Head of caudate nucleus (tissue), 42 donors: Measurements from ENCODE around the gene ZBTB20.

Experiments
- DNase-seq, 42 donors: peaks; one replicate each; pipeline versions ENCODE4 v3.0.0 to v3.0.0-alpha.2; 2020 to 2021; ENCODE audit warnings: mixed read lengths in 7 of 42
- intact Hi-C: fragments of 100-400 bp; cut with DNase I; formaldehyde crosslinking; loops from one replicate; pipeline ENCODE4 v1.15.0; 2022

The ZBTB20 gene

DNA sequence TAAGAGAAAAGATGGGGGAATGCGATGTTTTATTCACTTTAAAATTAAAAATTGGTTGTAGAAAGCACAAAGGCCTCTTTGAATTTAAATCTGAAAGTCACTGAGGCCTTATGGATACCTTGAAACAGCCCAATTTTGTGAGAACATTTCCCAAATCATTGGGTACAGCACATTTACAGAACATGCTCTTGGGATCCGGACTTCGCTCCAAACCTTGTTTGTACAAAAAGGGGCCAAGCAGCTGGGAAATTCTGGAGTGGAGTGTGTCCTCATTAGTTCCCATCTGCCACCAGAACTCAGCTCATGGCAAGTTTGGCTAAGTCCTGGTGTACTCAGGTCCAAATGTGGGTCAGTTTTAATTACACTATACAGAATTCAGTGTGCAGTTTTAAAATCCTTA is 254.2 kb downstream of the ZBTB20 start:
- peak in 1 of 42 donors; percentile 18 for DNase-seq
- intact Hi-C loops, result no loop called here

DNA sequence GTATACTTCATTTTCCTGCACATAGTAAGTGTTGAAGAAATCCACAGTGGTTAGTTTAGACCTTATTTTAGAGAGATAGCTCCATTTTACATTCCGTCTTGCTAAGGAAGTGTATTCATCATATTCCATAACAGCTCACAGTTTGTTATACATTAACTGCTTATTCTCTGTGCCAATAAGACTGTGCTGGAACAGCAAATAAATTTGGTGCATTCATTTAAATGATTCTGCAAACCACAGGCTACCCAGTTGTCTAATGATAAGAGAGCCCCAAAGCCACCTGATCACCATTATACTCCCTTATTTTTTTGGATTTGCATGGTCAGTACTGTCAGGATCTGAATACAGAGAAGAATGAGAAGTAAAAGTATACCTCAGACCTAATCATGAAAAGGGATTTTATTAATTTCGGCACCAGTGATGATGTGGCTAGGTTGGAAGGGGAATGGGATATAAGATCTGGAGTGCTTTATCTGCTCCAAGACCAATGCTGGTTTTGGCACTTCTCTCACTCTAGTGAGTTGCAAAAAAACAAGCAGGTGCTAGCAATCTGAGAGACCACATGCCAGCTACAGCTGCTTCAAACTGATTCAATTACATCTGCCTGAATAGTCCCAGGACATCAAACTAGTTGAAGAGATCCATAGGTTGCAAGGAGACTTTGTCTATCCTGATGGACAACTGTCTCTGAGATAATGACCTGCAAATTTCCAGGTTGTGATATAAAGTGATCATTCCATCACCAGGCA is 254.8 kb downstream of the ZBTB20 start:
- intact Hi-C loops, result no loop called here
- no peak for DNase-seq

DNA sequence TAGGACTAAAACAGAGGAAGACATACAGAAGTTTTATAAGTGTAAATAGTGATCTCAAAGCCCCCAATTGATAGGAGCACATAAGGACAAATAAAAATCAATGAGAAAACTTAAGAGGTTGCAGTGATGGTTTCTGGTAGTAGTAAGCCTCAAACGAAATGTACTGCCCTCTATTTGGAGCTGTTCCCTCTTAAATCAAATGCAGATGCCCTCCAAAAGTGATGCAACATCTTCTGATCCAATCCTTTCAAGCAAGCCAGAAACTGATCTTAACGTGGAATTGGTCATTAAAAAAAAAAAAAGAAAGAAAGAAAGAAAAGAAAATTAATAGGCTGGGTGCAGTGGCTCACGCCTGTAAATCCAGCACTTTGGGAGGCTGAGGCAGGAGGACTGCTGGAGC is 259.3 kb downstream of the ZBTB20 start:
- no peak for DNase-seq

DNA sequence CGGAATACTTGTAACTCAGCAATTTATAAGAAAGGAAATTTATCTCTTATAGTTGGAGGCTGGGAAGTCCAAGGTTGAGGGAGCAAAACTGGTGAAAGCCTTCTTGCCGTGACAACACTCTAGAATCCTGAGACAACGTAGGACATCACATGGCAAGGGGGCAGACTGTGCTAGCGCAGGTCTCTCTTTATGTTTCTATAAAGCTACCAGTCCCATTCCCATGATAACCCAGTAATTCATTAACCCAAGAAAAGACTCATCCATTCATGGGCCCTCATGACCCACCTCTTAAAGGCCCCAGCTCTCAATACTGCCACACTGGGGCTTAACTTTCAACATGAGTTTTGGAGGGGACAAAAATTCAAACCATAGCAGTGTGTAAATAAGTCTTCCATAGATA is 260.2 kb downstream of the ZBTB20 start:
- no peak for DNase-seq
- intact Hi-C loops, result no loop called here

More for the DNA sequence above, 259.3 kb downstream of the ZBTB20 start:
- intact Hi-C loops, result no loop called here

DNA sequence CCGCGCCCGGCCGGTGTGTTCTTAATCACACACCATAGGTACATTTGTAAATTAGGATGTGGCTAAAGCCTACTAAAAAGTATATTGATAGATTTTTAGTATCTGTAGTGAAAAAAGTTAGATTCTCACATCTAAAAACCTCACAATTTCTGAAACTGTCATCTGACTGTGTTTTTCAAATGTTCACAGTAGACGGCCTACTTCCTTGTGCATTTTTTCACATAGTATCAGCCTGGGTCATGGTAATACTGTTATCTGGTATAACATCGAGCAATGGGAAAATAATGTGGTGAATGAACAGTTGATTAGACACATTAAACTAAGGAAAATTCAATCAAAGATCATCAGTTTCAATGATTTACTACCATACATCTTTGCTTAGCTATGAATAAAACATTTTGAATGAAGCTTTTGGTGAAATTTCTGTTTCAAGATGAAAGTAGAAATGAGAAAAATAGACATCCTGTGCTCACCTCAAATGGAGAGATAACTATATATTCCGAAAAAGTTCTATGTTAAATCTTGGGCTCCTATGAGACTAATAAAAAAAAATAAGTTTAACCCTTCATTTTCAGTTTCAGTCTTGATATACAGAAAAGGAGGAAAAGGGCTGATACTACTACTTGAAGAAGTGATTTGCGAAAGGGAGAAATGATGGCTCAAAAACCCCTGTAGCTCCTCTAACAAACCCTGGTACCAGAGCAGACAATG is 262.7 kb downstream of the ZBTB20 start:
- intact Hi-C loops, result no loop called here
- no peak for DNase-seq

DNA sequence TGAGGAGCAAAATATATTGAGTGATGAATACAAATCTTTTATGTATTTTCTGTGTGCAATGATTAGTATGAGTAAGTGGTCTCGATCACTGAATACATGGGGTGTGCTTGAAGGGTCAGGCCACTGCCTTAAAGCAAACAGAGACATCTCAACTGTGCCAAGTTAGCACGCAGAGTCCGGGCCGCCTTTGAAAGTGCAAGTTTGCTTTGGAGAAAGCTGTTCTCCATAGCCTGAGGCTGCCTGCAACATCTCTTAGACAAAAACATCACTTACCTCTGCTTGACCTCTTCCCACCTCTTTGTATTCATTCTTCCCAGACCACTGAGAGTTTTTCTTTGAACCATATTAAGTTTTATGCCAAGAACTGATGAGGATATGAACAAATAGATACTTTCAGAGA is 267.0 kb downstream of the ZBTB20 start:
- intact Hi-C loops, result no loop called here
- peak in 12 of 42 donors; percentile 6 to 64 (median 27) for DNase-seq

DNA sequence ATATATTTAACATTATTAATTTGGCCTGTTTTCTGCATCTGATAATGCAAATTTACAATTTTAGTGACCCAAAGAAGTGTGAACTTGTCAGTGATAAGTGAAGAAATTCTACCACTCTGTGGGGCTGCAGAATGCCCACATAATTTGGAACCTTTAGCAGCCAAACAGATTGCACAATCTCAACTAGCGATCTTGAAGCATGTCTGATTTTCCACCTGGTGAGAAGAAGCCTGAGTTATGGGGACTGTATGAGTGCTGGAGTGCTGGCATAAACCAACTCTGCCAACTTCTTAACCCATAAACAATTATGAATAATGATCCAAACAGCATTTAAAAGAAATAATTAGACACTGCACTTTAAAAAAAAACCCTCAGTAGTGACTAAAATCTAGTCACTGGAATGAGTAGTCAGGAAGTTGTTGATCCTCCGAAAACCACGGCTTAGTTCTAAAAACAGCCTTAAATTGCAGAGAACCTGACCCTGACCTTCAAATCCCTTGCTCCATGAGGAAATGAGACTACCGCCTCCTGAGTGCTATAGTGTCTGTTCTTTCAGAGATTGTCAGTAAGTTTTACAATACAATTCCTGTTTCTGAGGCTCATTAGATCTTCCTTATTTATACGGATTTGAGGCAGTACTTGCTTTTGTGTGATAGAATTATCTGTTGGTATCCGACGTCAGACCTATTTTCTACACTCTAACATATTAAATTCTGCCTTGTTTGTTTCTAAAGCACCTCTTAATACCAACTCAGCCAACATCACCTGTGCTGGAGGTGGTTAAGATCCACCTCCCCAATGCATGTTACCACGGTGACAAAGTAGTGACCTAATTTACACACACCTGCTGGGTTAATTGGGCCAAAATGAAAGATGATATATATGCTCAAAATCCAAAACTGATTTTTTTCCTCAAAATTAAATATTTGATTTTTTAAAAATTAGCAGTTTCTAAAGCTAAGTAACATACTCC is 267.7 kb downstream of the ZBTB20 start:
- intact Hi-C loops, result no loop called here
- DNase-seq, result peak in 1 of 42 donors; percentile 19

DNA sequence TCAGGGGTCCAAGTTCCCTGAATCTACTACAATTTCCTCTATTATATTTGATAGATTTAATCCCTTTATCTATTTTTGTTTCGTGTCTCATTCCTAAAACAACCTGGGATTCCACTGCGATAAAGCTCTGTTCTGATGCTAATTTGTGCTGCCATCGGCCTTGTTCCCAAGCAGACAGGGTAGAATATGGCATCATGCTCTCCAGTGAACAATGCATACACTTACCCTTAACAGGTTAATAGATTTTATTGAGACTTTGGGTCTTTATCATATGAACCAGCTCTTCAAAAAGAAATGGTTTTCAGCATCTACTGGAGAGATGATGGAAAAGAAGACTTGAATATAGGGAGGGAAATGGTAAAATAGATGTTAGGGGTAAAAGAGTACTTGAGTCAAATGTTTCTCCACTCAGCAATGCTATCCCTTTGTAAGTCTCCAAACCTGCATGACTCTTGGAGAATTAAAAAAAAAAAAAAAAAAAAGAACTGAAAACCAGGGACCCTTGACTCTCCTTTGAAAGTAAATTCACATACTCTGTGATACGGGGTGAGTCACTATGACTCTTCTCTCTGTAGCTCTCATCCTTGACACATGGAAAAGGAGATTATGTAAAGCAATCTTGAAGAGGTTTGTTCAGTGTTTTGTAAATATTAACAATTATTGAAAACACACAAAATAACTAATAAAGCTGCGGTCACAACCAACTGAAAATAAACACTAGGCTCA is 268.8 kb downstream of the ZBTB20 start:
- no peak for DNase-seq
- intact Hi-C loops, result no loop called here

DNA sequence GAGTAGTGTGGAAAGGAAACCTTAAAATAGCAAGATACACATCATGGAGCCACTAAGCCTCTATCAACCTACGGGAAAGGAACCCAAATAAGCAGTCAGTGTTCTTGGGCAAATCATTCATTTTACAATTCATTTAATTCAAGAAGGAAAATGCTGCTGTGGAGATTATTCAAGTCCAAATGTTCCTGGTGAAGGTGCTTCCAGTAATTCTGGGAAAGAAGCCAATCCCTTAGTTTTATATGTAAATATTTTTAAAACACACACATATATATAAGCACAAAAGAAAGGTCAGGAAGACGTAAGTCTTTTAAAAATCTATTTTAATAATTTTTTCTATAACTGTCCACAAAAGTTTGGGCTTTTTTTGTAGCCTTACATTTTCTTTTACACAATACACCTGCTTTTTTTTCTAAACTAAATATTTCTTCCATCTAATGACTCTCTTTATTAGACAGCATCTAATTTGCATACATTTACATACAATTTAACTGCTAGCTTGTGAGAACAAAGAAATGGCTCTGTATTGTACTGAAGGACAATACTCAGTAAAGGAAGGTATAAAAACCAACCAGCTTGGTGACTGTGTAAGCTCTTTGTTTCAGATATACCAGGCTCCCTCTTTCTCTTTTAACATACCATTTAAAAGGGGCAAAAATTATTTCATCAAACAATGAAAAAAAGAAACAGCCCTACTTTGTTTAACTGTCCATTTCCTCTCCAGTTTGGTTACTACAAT is 269.5 kb downstream of the ZBTB20 start:
- intact Hi-C loops, result no loop called here
- no peak for DNase-seq

DNA sequence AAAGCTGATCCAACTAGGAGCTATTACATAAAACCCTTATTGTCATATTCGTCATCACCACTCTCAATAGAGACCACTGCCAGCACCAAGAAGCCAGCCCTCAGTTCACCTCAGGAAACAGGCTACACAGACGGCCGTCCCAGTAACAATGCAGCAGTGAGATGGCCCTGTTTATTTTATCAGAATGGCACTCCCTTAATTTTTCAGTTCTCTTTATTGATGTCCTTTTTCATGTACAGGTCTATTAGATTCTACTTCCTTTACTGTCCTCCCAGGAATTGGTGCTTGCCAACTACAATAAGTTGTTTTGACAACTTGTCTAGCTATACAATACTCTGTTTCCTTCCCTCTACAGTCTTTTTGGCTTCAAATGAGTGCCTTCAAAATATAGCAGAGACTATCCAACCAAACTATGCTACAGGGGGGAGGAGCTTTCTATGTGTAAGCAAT is 272.5 kb downstream of the ZBTB20 start:
- intact Hi-C loops, result no loop called here
- peak in 2 of 42 donors; percentile 14 to 33 for DNase-seq

DNA sequence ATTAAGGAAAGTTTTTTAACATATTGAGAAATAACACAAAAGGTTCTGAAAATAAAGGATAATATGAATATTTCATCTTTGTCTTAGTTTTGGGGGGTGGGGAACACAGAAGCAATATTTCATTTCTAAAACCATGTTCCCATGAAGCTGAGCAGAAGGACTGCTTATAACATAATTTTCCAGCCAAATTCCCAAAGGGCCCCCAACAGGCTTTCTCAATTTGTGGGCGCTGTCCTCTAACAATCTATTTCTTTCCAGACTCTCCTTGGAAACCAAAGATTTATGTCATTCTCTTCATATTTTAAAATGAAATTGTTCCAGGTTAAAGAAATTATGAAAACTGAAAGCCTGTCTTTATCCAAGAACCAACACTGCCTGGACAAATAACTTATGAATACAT is 273.5 kb downstream of the ZBTB20 start:
- no peak for DNase-seq
- intact Hi-C loops, result no loop called here

DNA sequence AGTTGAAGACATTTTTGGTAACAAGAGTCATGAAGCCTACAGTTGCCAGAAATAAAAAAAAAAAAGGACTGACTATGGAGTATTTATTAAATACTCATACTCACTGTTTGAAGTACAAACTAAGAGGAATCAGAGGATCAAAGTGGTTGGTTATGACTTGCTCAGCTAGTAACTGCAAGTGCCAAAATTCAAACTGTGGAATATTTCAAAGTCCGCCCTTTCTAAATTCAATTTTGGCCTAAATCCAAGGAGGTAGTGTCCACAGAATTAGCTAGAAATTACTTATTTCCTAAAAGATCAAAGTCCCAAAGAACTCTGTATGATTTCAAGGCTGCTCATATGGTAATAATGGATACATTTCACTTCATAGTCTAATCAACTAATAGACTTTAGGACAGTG is 274.5 kb downstream of the ZBTB20 start:
- no peak for DNase-seq
- intact Hi-C loops, result no loop called here

DNA sequence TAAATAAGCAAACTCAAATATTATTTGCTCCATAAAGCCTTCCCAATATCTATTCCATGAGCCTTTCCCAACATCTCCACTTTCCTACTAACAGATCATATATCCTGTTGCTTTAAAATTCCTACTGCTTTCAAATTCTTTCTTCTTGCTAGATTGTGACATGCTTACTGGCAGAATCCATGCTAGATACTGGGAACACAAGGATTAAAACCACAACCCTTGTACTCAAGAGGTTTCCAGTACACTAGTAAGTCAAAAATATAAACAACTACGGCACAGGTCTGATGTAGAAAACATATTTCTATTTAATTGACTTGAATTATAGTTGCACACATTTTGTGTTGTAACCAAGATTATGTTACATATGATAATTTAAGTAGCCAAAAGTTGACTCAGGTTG is 275.0 kb downstream of the ZBTB20 start:
- intact Hi-C loops, result no loop called here
- DNase-seq, result no peak

DNA sequence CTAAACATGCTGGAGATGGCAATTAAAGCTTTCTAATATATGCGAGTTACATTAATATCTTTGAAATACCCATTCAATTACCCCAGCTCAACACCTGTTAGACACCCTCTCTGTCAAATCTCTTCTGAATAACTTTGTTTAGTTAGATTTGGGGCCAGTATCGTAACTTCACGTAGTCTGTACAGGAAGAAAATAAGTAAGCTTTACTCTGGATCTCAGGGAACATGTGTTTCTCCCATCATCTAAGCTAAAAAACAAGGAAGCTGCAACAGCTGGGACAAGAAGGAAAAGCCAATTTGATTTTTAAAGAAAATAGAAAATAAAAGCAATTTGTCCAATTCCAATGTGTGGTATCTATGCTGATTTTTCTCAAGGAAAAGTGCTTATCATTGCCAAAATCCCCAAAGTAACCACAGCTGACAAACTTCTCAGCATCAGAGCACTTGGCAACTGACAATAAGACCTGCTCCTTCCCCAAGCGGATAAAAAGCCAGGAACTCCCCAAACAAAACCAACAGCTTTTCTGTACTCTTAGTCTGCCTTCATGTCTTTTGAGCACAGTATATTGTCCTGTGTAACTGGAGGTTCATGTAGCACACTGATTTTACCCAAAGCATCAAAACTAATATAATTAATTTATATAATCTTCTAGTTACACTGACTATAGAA is 279.1 kb downstream of the ZBTB20 start:
- no peak for DNase-seq
- intact Hi-C loops, result no loop called here

DNA sequence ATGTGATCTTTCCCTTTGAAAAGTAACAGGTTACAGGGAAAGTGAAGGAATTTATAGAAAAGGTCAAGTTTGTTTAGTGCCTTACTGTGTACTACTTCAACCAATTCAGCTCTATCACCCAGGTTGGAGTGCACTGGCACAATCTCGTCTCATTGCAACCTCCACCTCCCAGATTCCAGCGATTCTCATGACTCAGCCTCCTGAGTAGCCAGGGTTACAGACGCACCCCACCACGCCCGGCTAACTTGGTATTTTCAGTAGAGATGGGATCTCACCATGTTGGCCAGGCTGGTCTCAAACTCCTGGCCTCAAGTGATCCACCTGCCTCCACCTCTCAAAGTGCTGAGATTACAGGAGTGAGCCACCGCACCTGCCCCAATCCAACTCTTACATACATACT is 279.7 kb downstream of the ZBTB20 start:
- intact Hi-C loops, result no loop called here
- DNase-seq, result no peak

DNA sequence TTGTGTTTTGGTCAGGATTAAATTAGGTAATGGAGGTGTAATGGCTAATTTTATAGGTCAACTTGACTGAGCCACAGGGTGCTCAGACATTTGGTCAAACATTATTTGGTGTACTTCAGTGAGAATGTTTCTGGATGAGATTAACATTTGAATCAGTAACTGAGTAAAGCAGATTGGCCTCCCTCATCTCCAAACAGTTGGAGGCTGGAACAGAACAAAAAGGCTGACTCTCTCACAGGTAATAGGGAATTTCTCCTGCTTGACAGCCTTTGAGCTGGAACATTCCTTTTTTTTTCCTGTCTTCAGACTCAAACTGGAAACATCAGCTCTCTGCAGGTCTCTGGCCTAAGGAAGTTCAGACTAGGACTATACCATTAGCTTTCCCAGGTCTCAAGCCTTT is 280.7 kb downstream of the ZBTB20 start:
- DNase-seq, result no peak
- intact Hi-C loops, result no loop called here

DNA sequence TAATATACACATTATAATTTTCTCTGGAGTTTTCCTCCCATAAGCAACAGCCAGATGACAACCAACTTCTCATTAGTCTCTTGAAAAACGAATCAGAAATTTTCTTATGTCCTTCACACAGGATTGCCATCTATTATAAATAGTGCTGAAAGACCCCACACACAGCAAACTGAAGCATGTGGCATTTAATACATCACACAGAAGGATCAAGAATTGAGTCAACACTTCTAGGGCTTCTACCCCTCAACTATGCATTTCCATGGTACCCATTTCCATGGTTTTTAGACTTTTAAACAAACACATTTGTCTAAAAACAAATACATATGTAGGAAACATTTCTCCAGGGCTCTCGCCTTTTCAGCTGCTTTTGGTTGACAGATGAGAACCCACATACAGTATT is 282.1 kb downstream of the ZBTB20 start:
- DNase-seq, result no peak
- intact Hi-C loops, result no loop called here

DNA sequence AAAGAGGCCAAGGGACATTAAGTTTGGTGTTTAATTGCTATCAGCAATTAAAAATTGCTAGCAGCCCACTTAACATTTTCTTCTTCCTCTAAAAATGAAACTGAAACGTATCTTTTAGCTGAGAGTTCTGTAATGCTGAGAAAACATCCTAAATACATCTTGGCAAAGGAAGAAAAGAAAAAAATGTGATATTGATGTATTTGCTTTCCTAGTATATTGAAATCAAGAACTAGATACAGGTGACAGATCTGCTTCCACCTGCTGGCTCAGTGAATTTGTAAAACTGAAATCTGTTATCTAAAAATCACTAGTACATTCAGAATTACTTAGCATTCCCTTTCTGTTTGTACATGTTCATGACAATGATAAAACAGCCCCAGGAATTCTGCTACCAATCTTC is 283.2 kb downstream of the ZBTB20 start:
- intact Hi-C loops, result no loop called here

More for the DNA sequence above, 283.2 kb downstream of the ZBTB20 start:
- DNase-seq, result no peak
